Heart left ventricle (tissue), 16 donors: ENCODE results near the gene CLSTN3. TPM values are rescaled to one million over a fixed set of nuclear protein-coding genes. Genes with fewer than 3 reads are reported as not detected.

ENCODE experiments used
- ATAC-seq, 4 donors: fragments of 200-7000 bp; cut with Tn5 transposase; one replicate each; pipeline ENCODE4 v1.9.1; 2020 to 2022; ENCODE audit warnings: moderate library complexity in 4 of 4, mild to moderate bottlenecking in 3 of 4, moderate number of reproducible peaks in 1 of 4
- DNase-seq, 5 donors: peaks; one replicate each; pipeline ENCODE4 v3.0.0-alpha.2; 2020
- H3K27ac ChIP-seq, 12 donors: fragments of 200-600 bp; sonication (generic) in 4 of 12; one replicate each; pipeline versions ENCODE4 v1.5.0 to v1.8.0; 2016 to 2022; ENCODE audit warnings: mild to moderate bottlenecking in 2 of 12
- H3K27me3 ChIP-seq, 9 donors: fragments of 200-600 bp; sonication (generic) in 2 of 9; one replicate each; pipeline versions ENCODE4 v1.5.1 to v1.8.0; 2016 to 2022; ENCODE audit warnings: mild to moderate bottlenecking in 3 of 9
- H3K36me3 ChIP-seq, 9 donors: fragments of 200-600 bp; sonication (generic) in 2 of 9; one replicate each; pipeline versions ENCODE4 v1.5.0 to v1.8.0; 2018 to 2022; ENCODE audit warnings: mild to moderate bottlenecking in 2 of 9
- H3K4me1 ChIP-seq, 12 donors: fragments of 200-600 bp; sonication (generic) in 4 of 12; one replicate each; pipeline versions ENCODE4 v1.5.0 to v1.8.0; 2016 to 2022; ENCODE audit warnings: mild to moderate bottlenecking in 3 of 12
- H3K4me3 ChIP-seq, 12 donors: fragments of 200-600 bp; sonication (generic) in 4 of 12; one replicate each; pipeline versions ENCODE4 v1.5.0 to v1.8.0; 2017 to 2022; ENCODE audit warnings: mild to moderate bottlenecking in 9 of 12, moderate library complexity in 4 of 12
- H3K9me3 ChIP-seq, 12 donors: fragments of 200-600 bp; sonication (generic) in 4 of 12; one replicate each; pipeline versions ENCODE4 v1.5.0 to v1.8.0; 2016 to 2022; ENCODE audit warnings: mild to moderate bottlenecking in 1 of 12
- CTCF ChIP-seq, 12 donors: fragments of 200-600 bp; sonication (generic) in 4 of 12; IDR thresholded peaks; one replicate each; pipeline versions ENCODE4 v1.5.0 to v1.8.0; 2018 to 2022; ENCODE audit warnings: antibody characterized with exemption in 12 of 12, mild to moderate bottlenecking in 5 of 12
- POLR2A ChIP-seq, 2 donors: fragments of 450-650 bp; IDR thresholded peaks; one replicate each; pipeline ENCODE4 v1.6.1; 2017; ENCODE audit warnings: antibody characterized with exemption in 2 of 2, mild to moderate bottlenecking in 2 of 2, moderate library complexity in 2 of 2
- WGBS, 4 donors: extraction: QIAGEN DNeasy Blood & Tissue Kit in 2 of 4; methylation state at CpG; one replicate each; pipeline versions ENCODE4 v1.1.5 to v1.1.7; 2013 to 2018; 5-methylcytosine and 5-hydroxymethylcytosine counted together
- intact Hi-C, 10 donors: fragments of 100-400 bp; cut with DNase I; formaldehyde crosslinking; loops; one replicate each; pipeline versions ENCODE4 v1.11.1 to v1.14.2; 2022
- polyA plus RNA-seq, 2 donors: library from polyadenylated mRNA; stranded (reverse); fragments of 200-250 nt; gene quantifications; one replicate each; pipeline ENCODE4 v1.2.3, GENCODE V29; 2013
- total RNA-seq, 9 donors: library from RNA; depleted of rRNA in 2 of 9; stranded (reverse); fragments of >200 nt in 2 of 9; fragmentation: NEBNext Ultra II Directional in 3 of 9; extraction: Animal tissue kit (Norgen Biotek cat#: 25700) in 3 of 9; gene quantifications; one replicate each; pipeline versions ENCODE4 v1.1.0 to v1.2.4, GENCODE V29; 2016 to 2023
- donor health status: ischemic (EF 13 %, LVEDD 7.1; RV severe dilation, severe dysfunction).
- donor health status: healthy with polysubstance abuse.
- donor health status: DM: no; HTN: yes; CAD: no.
- donor health status: DM: no; HTN: no; CAD: no.
- donor health status: ischemic (EF 25% LVEDD 6.9; RV normal size, moderate dysfunction).
- donor health status: ischemic (EF 25% LVEDD 5.7; RV mildly dilated, moderate dysfunction).
- donor health status: healthy.
- donor health status: DM: yes; HTN: yes; CAD: no.
- donor health status: ischemic (EF 35%, LVEDD 5.7; RV mildly dilated, moderate dysfunction).
- donor health status: nonischemic (EF 11% LVEDD 7.7; RV severe dilation, severe dysfunction).
- donor health status: DM: yes; HTN: yes; CAD: no.
- donor health status: PGD.
- donor health status: ischemic (EF 29% LVEDD 5.4; RV normal size, mild dysfunction).
- donor health status: nonischemic (EF 23%, LVEDD 6.1; RV moderate dilation, normal function).

CLSTN3 gene
- total and polyA plus RNA-seq, 11 donors = 3.1 to 18.7 (median 4.1) TPM

- WGBS, 4 donors = 56 to 64% (median 59%) methylated on average over 7 of the region's 7 CpGs
- DNase-seq = peak in 2 of 5 donors; percentile 40 to 49
Measured at GRCh38 chr12:7122811-7123769, 7.1 kb upstream of the CLSTN3 start.

GRCh38 chr12:7123806-7124522 is 6.2 kb upstream of the CLSTN3 start:
- H3K27ac ChIP-seq = peak overlapping the region in 5 of 12 donors; percentile 24 to 56 (median 29)
- WGBS, 4 donors = 61 to 67% (median 62%) methylated on average over 11 of the region's 11 CpGs
- H3K27me3 ChIP-seq = peaks cover 0 to 9% (median 0%) of the 10 kb centered on the region in 9 donors
- H3K36me3 ChIP-seq = no peaks in the 10 kb centered on the region
- TF ChIP-seq POLR2A (IDR thresholded peaks at IDR 0.05) (no peak), CTCF (IDR thresholded peaks at IDR 0.05) (no peak)
- H3K4me1 ChIP-seq = peaks cover 0 to 31% (median 17%) of the 10 kb centered on the region in 12 donors
- H3K4me3 ChIP-seq = no peak overlapping the region
- ATAC-seq (no peak), DNase-seq (no peak)
- H3K9me3 ChIP-seq = no peaks in the 10 kb centered on the region
- intact Hi-C loops = no loop called here

More at GRCh38 chr12:7122811-7123769, 7.1 kb upstream of the CLSTN3 start:
- Histone ChIP-seq H3K27me3 (peaks cover 0 to under 1% (median 0%) of the 10 kb centered on the region in 9 donors), H3K36me3 (no peaks in the 10 kb centered on the region), H3K4me1 (peaks cover 0 to 23% (median 10%) of the 10 kb centered on the region in 12 donors), H3K4me3 (no peak overlapping the region), H3K9me3 (no peaks in the 10 kb centered on the region), H3K27ac (peak overlapping the region in 9 of 12 donors; percentile 17 to 56 (median 29))
- TF ChIP-seq POLR2A (IDR thresholded peaks at IDR 0.05) (no peak), CTCF (IDR thresholded peaks at IDR 0.05) (no peak)
- ATAC-seq = peak; percentile 17 to 68 (median 44)
- intact Hi-C loops = no loop called here

GRCh38 chr12:7125632-7126227 is 4.4 kb upstream of the CLSTN3 start:
- peaks cover 0 to 19% (median 0%) of the 10 kb centered on the region in 9 donors for H3K27me3 ChIP-seq
- WGBS, 4 donors = 71 to 90% (median 79%) methylated on average over 4 of the region's 4 CpGs
- intact Hi-C loops = no loop called here
- H3K27ac ChIP-seq = no peak overlapping the region
- H3K36me3 ChIP-seq = no peaks in the 10 kb centered on the region
- TF ChIP-seq CTCF (IDR thresholded peaks at IDR 0.05) = no peak
- TF ChIP-seq POLR2A (IDR thresholded peaks at IDR 0.05) = no peak
- no peak overlapping the region for H3K4me3 ChIP-seq
- peaks cover 0 to 44% (median 27%) of the 10 kb centered on the region in 12 donors for H3K4me1 ChIP-seq
- no peaks in the 10 kb centered on the region for H3K9me3 ChIP-seq
- DNase-seq = no peak
- ATAC-seq = no peak
